Hepatocyte (in vitro differentiated cells): ENCODE measurements around the gene NUDT4.

Source experiments
- CTCF ChIP-seq: fragments of 200-600 bp; sonication (generic); IDR thresholded peaks from 2 replicates; pipeline ENCODE4 v1.5.1; 2016; ENCODE audit warnings: antibody characterized with exemption, mild to moderate bottlenecking; ENCODE audit not compliant: poor library complexity
- EZH2 ChIP-seq: fragments of 200-600 bp; sonication (generic); IDR thresholded peaks from 2 replicates; pipeline ENCODE4 v1.6.1; 2016; ENCODE audit warnings: antibody characterized with exemption, mild to moderate bottlenecking, borderline replicate concordance

GRCh38 chr12:93358821-93359220, 18.9 kb upstream of the NUDT4 start:
- TF ChIP-seq CTCF (no peak), EZH2 (no peak)
